Adrenal gland (tissue), 12 donors: ENCODE measurements around the gene ATR. TPM values are rescaled to one million over a fixed set of nuclear protein-coding genes. Genes with fewer than 3 reads are reported as not detected.

Experiments
- DNase-seq, 7 donors: peaks; one replicate each; pipeline ENCODE4 v3.0.0-alpha.2; 2019 to 2020
- H3K27ac ChIP-seq, 5 donors: fragments of 200-600 bp; sonication (generic) in 4 of 5; 1 replicate in 3 of 5; 2 replicates in 2 of 5; pipeline versions ENCODE4 v1.5.1 to v1.8.0; 2016 to 2020; ENCODE audit warnings: mild to moderate bottlenecking in 1 of 5
- H3K27me3 ChIP-seq: fragments of 200-600 bp; 2 replicates; pipeline ENCODE4 v1.8.0; 2021
- H3K36me3 ChIP-seq, 2 donors: fragments of 200-600 bp; replicated peaks in 1 of 2; 1 replicate in 1 of 2; 2 replicates in 1 of 2; pipeline versions ENCODE4 v1.5.1 to v1.8.0; 2018 to 2022
- H3K4me1 ChIP-seq, 2 donors: fragments of 200-600 bp; replicated peaks in 1 of 2; 1 replicate in 1 of 2; 2 replicates in 1 of 2; pipeline versions ENCODE4 v1.5.1 to v1.8.0; 2018 to 2021
- H3K4me3 ChIP-seq, 4 donors: fragments of 200-600 bp; sonication (generic) in 3 of 4; one replicate each; pipeline ENCODE4 v1.5.1; 2016 to 2018
- H3K9me3 ChIP-seq, 3 donors: fragments of 200-600 bp; sonication (generic) in 1 of 3; replicated peaks in 1 of 3; 1 replicate in 2 of 3; 2 replicates in 1 of 3; pipeline versions ENCODE4 v1.5.1 to v1.8.0; 2016 to 2021
- CTCF ChIP-seq, 6 experiments: fragments of 450-650 bp in 4 of 6; fragments of 200-600 bp in 2 of 6; sonication (generic) in 1 of 6; IDR thresholded peaks; 1 replicate in 5 of 6; 2 replicates in 1 of 6; pipeline versions ENCODE4 v1.5.1 to v1.8.0; 2016 to 2021; ENCODE audit warnings: antibody characterized with exemption in 6 of 6, mild to moderate bottlenecking in 2 of 6, moderate library complexity in 1 of 6
- POLR2A ChIP-seq, 2 donors: fragments of 450-650 bp; IDR thresholded peaks; one replicate each; pipeline ENCODE4 v1.6.1; 2017; ENCODE audit warnings: antibody characterized with exemption in 2 of 2, mild to moderate bottlenecking in 2 of 2, moderate library complexity in 1 of 2
- whole genome bisulfite sequencing, 4 donors: extraction: QIAGEN DNeasy Blood & Tissue Kit in 2 of 4; methylation state at CpG; one replicate each; pipeline versions ENCODE4 v1.1.5 to v1.1.7; 2013 to 2017; 5-methylcytosine and 5-hydroxymethylcytosine counted together
- intact Hi-C, 2 donors: fragments of 100-400 bp; cut with DNase I; formaldehyde crosslinking; loops; one replicate each; pipeline versions ENCODE4 v1.14.1 to v1.15.0; 2022 to 2023
- polyA plus RNA-seq, 3 donors: library from polyadenylated mRNA; stranded (reverse); fragments of 200-250 nt in 2 of 3; fragments of 350-450 nt in 1 of 3; fragmentation: Illumina TruSeq in 1 of 3; extraction: RNeasy Lipid Tissue Mini Kit (QIAGEN cat#74804) in 1 of 3; gene quantifications; one replicate each; pipeline ENCODE4 v1.2.3, GENCODE V29; 2013 to 2014
- total RNA-seq, 9 donors: library from RNA; depleted of rRNA in 4 of 9; stranded (reverse); fragments of >200 nt in 4 of 9; fragments of 120-200 nt in 1 of 9; fragmentation: NEBNext Ultra II Directional in 1 of 9; extraction: Animal tissue kit (Norgen Biotek cat#: 25700) in 1 of 9; gene quantifications; one replicate each; pipeline versions ENCODE4 v1.1.0 to v1.2.4, GENCODE V29; 2013 to 2023
- donor health status: healthy with polysubstance abuse.
- donor health status: Bipolar disorder and iron deficiency.
- donor health status: DM: yes; HTN: yes; CAD: no.
- donor health status: DM: no; HTN: no; CAD: no.
- donor health status: DM: no; HTN: no; CAD: no.
- donor health status: DM: yes; HTN: yes; CAD: no.

Gene ATR
- total and polyA plus RNA-seq, 12 donors = 34.7 to 131 (median 53.3) TPM

GRCh38 chr3:142468456-142468855, 110.1 kb downstream of the ATR start:
- TF ChIP-seq CTCF (IDR thresholded peaks at IDR 0.05) = no peak
- TF ChIP-seq POLR2A (IDR thresholded peaks at IDR 0.05) = no peak
- intact Hi-C loops = no loop called here
- no peak overlapping the region for H3K27ac ChIP-seq

GRCh38 chr3:142467768-142468167, 110.8 kb downstream of the ATR start:
- WGBS, 4 donors = 88 to 95% (median 92%) methylated on average over 3 of the region's 3 CpGs
- TF ChIP-seq CTCF (IDR thresholded peaks at IDR 0.05) = no peak
- TF ChIP-seq POLR2A (IDR thresholded peaks at IDR 0.05) = no peak
- intact Hi-C loops = no loop called here
- Histone ChIP-seq H3K4me3 (no peak overlapping the region), H3K27me3 (no peaks in the 10 kb centered on the region), H3K36me3 (peaks cover 0 to 7% of the 10 kb centered on the region in 2 donors), H3K4me1 (peaks cover 0 to 5% of the 10 kb centered on the region in 2 donors), H3K9me3 (no peaks in the 10 kb centered on the region), H3K27ac (no peak overlapping the region)
- DNase-seq = no peak

More at GRCh38 chr3:142468456-142468855, 110.1 kb downstream of the ATR start:
- 92 to 97% (median 96%) methylated on average over 4 of the region's 4 CpGs for WGBS, 4 donors
- no peak for DNase-seq
- Histone ChIP-seq H3K27me3 (no peaks in the 10 kb centered on the region), H3K9me3 (no peaks in the 10 kb centered on the region), H3K4me1 (peaks cover 0 to 5% of the 10 kb centered on the region in 2 donors), H3K4me3 (no peak overlapping the region), H3K36me3 (peaks cover 0 to 7% of the 10 kb centered on the region in 2 donors)

- Histone ChIP-seq H3K27me3 (no peaks in the 10 kb centered on the region), H3K27ac (no peak overlapping the region), H3K9me3 (no peaks in the 10 kb centered on the region), H3K36me3 (peaks cover 0 to 14% of the 10 kb centered on the region in 2 donors), H3K4me1 (no peaks in the 10 kb centered on the region), H3K4me3 (no peak overlapping the region)
- 86 to 91% (median 87%) methylated on average over 3 of the region's 3 CpGs for WGBS, 4 donors
- no peak for TF ChIP-seq POLR2A (IDR thresholded peaks at IDR 0.05)
- TF ChIP-seq CTCF (IDR thresholded peaks at IDR 0.05) = no peak
- intact Hi-C loops = no loop called here
- DNase-seq = no peak
Observed at GRCh38 chr3:142460689-142461088, 117.8 kb downstream of the ATR start.

- H3K27me3 ChIP-seq = no peaks in the 10 kb centered on the region
- no peaks in the 10 kb centered on the region for H3K4me1 ChIP-seq
- H3K27ac ChIP-seq = no peak overlapping the region
- H3K9me3 ChIP-seq = no peaks in the 10 kb centered on the region
- TF ChIP-seq CTCF (IDR thresholded peaks at IDR 0.05) = no peak
- DNase-seq = no peak
- H3K4me3 ChIP-seq = no peak overlapping the region
- WGBS, 4 donors = 66 to 69% (median 67%) methylated on average over 2 of the region's 2 CpGs
- intact Hi-C loops = no loop called here
- H3K36me3 ChIP-seq = peaks cover 0 to 11% of the 10 kb centered on the region in 2 donors
Observed at GRCh38 chr3:142459929-142460328, 118.6 kb downstream of the ATR start.
